Neural cell (in vitro differentiated cells): ENCODE results near the gene USP6NL. TPM values are rescaled to one million over a fixed set of nuclear protein-coding genes. Genes with fewer than 3 reads are reported as not detected.

Experiments
- H2AFZ ChIP-seq: fragments of 200-600, 300-800 bp; sonication (generic), shearing (Covaris generic); 2 replicates; pipeline ENCODE4 v1.6.0; 2014; ENCODE audit warnings: low read depth, mild to moderate bottlenecking, antibody characterized with exemption, low read length, moderate library complexity
- H3F3A ChIP-seq: fragments of 200-600 bp; shearing (Covaris generic); 2 replicates; pipeline ENCODE4 v1.6.1; 2016; ENCODE audit warnings: mild to moderate bottlenecking, moderate library complexity, mixed read lengths, antibody characterized with exemption, low read length; ENCODE audit not compliant: insufficient read depth, poor library complexity, severe bottlenecking
- H3K27ac ChIP-seq: fragments of 200-600, 300-800 bp; sonication (generic), shearing (Covaris generic); 2 replicates; pipeline ENCODE4 v1.5.1; 2014; ENCODE audit warnings: mild to moderate bottlenecking, low read length, moderate library complexity
- H3K27me3 ChIP-seq: fragments of 300-800, 200-600 bp; sonication (generic), shearing (Covaris generic); 2 replicates; pipeline ENCODE4 v1.6.0; 2014; ENCODE audit warnings: mild to moderate bottlenecking, low read depth, low read length, moderate library complexity; ENCODE audit not compliant: insufficient read depth
- H3K36me3 ChIP-seq: fragments of 300-800, 200-600 bp; sonication (generic), shearing (Covaris generic); 2 replicates; pipeline ENCODE4 v1.5.1; 2014; ENCODE audit warnings: mild to moderate bottlenecking, antibody characterized with exemption, low read length, moderate library complexity; ENCODE audit not compliant: insufficient read depth
- H3K4me2 ChIP-seq: fragments of 300-800, 200-600 bp; sonication (generic), shearing (Covaris generic); 2 replicates; pipeline ENCODE4 v1.6.0; 2014; ENCODE audit warnings: mild to moderate bottlenecking, low read length
- H3K4me3 ChIP-seq: fragments of 300-800, 200-600 bp; sonication (generic), shearing (Covaris generic); 2 replicates; pipeline ENCODE4 v1.5.1; 2014; ENCODE audit warnings: mild to moderate bottlenecking, low read length, moderate library complexity
- H3K79me2 ChIP-seq: fragments of 200-600 bp; shearing (Covaris generic); replicated peaks from 2 replicates; pipeline ENCODE4 v1.6.0; 2014; ENCODE audit warnings: mild to moderate bottlenecking, low read length, moderate library complexity; ENCODE audit not compliant: insufficient read depth
- H3K9ac ChIP-seq: fragments of 300-800, 200-600 bp; sonication (generic), shearing (Covaris generic); 2 replicates; pipeline ENCODE4 v1.6.1; 2016; ENCODE audit warnings: mild to moderate bottlenecking, low read length, mixed read lengths
- H3K9me2 ChIP-seq: fragments of 200-600 bp; shearing (Covaris generic); 2 replicates; pipeline ENCODE4 v1.6.1; 2016; ENCODE audit warnings: mild to moderate bottlenecking, low read length, mixed read lengths; ENCODE audit not compliant: insufficient read depth
- H3K9me3 ChIP-seq: fragments of 200-600, 300-800 bp; sonication (generic), shearing (Covaris generic); 2 replicates; pipeline ENCODE4 v1.6.1; 2016; ENCODE audit warnings: mild to moderate bottlenecking, mixed run types, low read length, moderate library complexity, mixed read lengths
- H4K20me1 ChIP-seq: fragments of 200-600 bp; shearing (Covaris generic); 2 replicates; pipeline ENCODE4 v1.6.1; 2016; ENCODE audit warnings: mild to moderate bottlenecking, mixed run types; ENCODE audit not compliant: insufficient read depth
- CTCF ChIP-seq: fragments of 450-650 bp; IDR thresholded peaks from 2 replicates; pipeline ENCODE4 v1.5.1; 2014; ENCODE audit warnings: antibody characterized with exemption, mild to moderate bottlenecking, moderate library complexity; ENCODE audit not compliant: poor library complexity, severe bottlenecking
- EP300 ChIP-seq: fragments of 450-650 bp; conservative IDR thresholded peaks from 2 replicates; pipeline ENCODE4 v1.6.1; 2014; ENCODE audit warnings: antibody characterized with exemption, mild to moderate bottlenecking, moderate library complexity; ENCODE audit not compliant: poor library complexity, severe bottlenecking
- EZH2 ChIP-seq: fragments of 200-600, 300-800 bp; shearing (Covaris generic), sonication (generic); IDR thresholded peaks from 2 replicates; pipeline ENCODE4 v1.6.1; 2014; ENCODE audit warnings: antibody characterized with exemption, low read length, borderline replicate concordance, mild to moderate bottlenecking; ENCODE audit not compliant: insufficient read depth, poor library complexity, severe bottlenecking
- MXI1 ChIP-seq: fragments of 450-650 bp; conservative IDR thresholded peaks from 2 replicates; pipeline ENCODE4 v1.6.1; 2014; ENCODE audit warnings: antibody characterized with exemption, mild to moderate bottlenecking; ENCODE audit not compliant: poor library complexity, severe bottlenecking
- POLR2AphosphoS5 ChIP-seq: IDR thresholded peaks from 2 replicates; pipeline ENCODE4 v1.6.1; 2012
- RAD21 ChIP-seq: fragments of 450-650 bp; conservative IDR thresholded peaks from 2 replicates; pipeline ENCODE4 v1.6.1; 2014; ENCODE audit warnings: antibody characterized with exemption, mild to moderate bottlenecking, moderate library complexity
- REST ChIP-seq: IDR thresholded peaks from 2 replicates; pipeline ENCODE4 v1.6.1; 2012; ENCODE audit warnings: borderline replicate concordance
- SMC3 ChIP-seq: fragments of 450-650 bp; conservative IDR thresholded peaks from 2 replicates; pipeline ENCODE4 v1.6.1; 2014; ENCODE audit warnings: antibody characterized with exemption, mild to moderate bottlenecking, moderate library complexity; ENCODE audit not compliant: poor library complexity
- TAF1 ChIP-seq: IDR thresholded peaks from 2 replicates; pipeline ENCODE4 v1.6.1; 2012; ENCODE audit warnings: low read depth
- polyA plus RNA-seq: library from polyadenylated mRNA; depleted of rRNA; stranded (reverse); fragments of >200 nt; gene quantifications from 2 replicates; pipeline ENCODE4 v1.2.3, GENCODE V29; 2014

The USP6NL gene
- polyA plus RNA-seq, 1 donor from 2014 or later = 39.9 TPM

GRCh38 chr10:11447586-11447985, 163.9 kb downstream of the USP6NL start:
- no peaks in the 10 kb centered on the region for H3F3A ChIP-seq
- H4K20me1 ChIP-seq = no peaks in the 10 kb centered on the region
- H3K36me3 ChIP-seq = no peaks in the 10 kb centered on the region
- H3K9me2 ChIP-seq = no peaks in the 10 kb centered on the region
- no peaks in the 10 kb centered on the region for H3K9me3 ChIP-seq
- H3K27ac ChIP-seq = no peak overlapping the region
- H2AFZ ChIP-seq = no peak overlapping the region
- TF ChIP-seq CTCF (no peak), EP300 (no peak), SMC3 (no peak), REST (no peak), EZH2 (no peak), TAF1 (no peak), POLR2AphosphoS5 (no peak), RAD21 (no peak), MXI1 (no peak)
- H3K4me3 ChIP-seq = no peak overlapping the region
- H3K4me2 ChIP-seq = no peak overlapping the region
- no peaks in the 10 kb centered on the region for H3K27me3 ChIP-seq
- H3K9ac ChIP-seq = no peak overlapping the region
- no peaks in the 10 kb centered on the region for H3K79me2 ChIP-seq

DNA sequence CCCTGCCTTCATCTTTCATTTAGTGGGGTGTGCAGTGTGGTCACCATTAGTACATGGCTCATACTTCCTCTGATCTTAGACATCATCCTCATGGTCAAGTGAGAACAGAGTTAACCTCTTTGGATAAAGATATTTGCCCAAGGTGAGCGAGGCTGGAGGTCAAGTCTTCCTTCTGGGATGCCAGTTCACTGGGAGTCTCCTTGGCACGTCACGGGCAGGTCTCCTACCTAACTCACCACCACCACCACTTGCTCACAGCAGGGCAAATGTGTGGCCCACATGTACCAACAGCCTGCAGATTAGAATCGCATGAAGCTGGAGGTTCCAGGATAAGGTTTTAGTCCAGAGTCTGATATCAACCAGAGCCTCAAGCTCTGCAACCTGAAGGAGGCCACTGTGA, 164.6 kb downstream of the USP6NL start:
- Histone ChIP-seq H3K27me3 (no peaks in the 10 kb centered on the region), H2AFZ (no peak overlapping the region)
- TF ChIP-seq EZH2 (no peak), RAD21 (no peak), SMC3 (no peak), EP300 (no peak), CTCF (no peak), TAF1 (no peak), MXI1 (no peak), REST (no peak), POLR2AphosphoS5 (no peak)

More for the DNA sequence above, 164.6 kb downstream of the USP6NL start:
- no peaks in the 10 kb centered on the region for H4K20me1 ChIP-seq
- no peak overlapping the region for H3K9ac ChIP-seq
- no peaks in the 10 kb centered on the region for H3K79me2 ChIP-seq
- H3F3A ChIP-seq = no peaks in the 10 kb centered on the region
- H3K9me3 ChIP-seq = no peaks in the 10 kb centered on the region
- H3K4me2 ChIP-seq = no peak overlapping the region
- no peaks in the 10 kb centered on the region for H3K9me2 ChIP-seq
- H3K36me3 ChIP-seq = no peaks in the 10 kb centered on the region
- no peak overlapping the region for H3K4me3 ChIP-seq
- no peak overlapping the region for H3K27ac ChIP-seq
